IMR-90 (cell line): ENCODE data around the gene TMPRSS6. TPM values are rescaled to one million over a fixed set of nuclear protein-coding genes. Genes with fewer than 3 reads are reported as not detected.
A peak's percentile ranks its signal among the peaks of the same experiment; 100 is the strongest.

ENCODE experiments used
- ATAC-seq: fragments of 200-7000 bp; cut with Tn5 transposase; 2 replicates; pipeline ENCODE4 v1.9.1; 2020; ENCODE audit warnings: low read depth, mild to moderate bottlenecking, moderate library complexity
- BruUV-seq: library from RNA; stranded (reverse); fragments of 400-500 nt; replicated peaks from 2 replicates; lab custom pipeline; 2021; lab: Mats Ljungman, UMichigan
- CTCF ChIA-PET: fragments of 300-600 bp; formaldehyde crosslinking; extraction: SDS; loops from one replicate; lab custom pipeline; 2021; ENCODE audit warnings: antibody characterized with exemption; lab: Yijun Ruan, JAX
- POLR2A ChIA-PET: fragments of 300-600 bp; sonication (Branson Sonifier 250); formaldehyde crosslinking; loops from one replicate; lab custom pipeline; 2022; ENCODE audit warnings: antibody characterized with exemption; ENCODE audit not compliant: unreplicated experiment; lab: Charles Lee
- DNase-seq: peaks from one replicate; pipeline ENCODE4 v3.0.0; 2013
- H2AFZ ChIP-seq: replicated peaks from 2 replicates; pipeline ENCODE3; 2013; ENCODE audit warnings: low read length, mild to moderate bottlenecking; ENCODE audit not compliant: poor library complexity
- H2AK5ac ChIP-seq: 2 replicates; pipeline ENCODE4 v1.6.1; 2013; ENCODE audit warnings: low read depth, low read length, inconsistent platforms
- H2AK9ac ChIP-seq: replicated peaks from 2 replicates; pipeline ENCODE3; 2013; ENCODE audit warnings: mild to moderate bottlenecking, low read depth, low read length, moderate library complexity; ENCODE audit not compliant: poor library complexity
- H2BK120ac ChIP-seq: 2 replicates; pipeline ENCODE4 v1.6.1; 2013; ENCODE audit warnings: low read depth, low read length, inconsistent platforms
- H2BK15ac ChIP-seq: 3 replicates; pipeline ENCODE4 v1.6.1; 2013; ENCODE audit warnings: low read depth, low read length, inconsistent platforms
- H2BK20ac ChIP-seq: 2 replicates; pipeline ENCODE4 v1.6.1; 2013; ENCODE audit warnings: low read depth, mild to moderate bottlenecking, inconsistent platforms, low read length, moderate library complexity
- H2BK5ac ChIP-seq: 2 replicates; pipeline ENCODE4 v1.6.1; 2013; ENCODE audit warnings: mild to moderate bottlenecking, low read depth, low read length, inconsistent platforms; ENCODE audit not compliant: poor library complexity, severe bottlenecking
- H3K14ac ChIP-seq: replicated peaks from 2 replicates; pipeline ENCODE4 v1.6.1; 2013; ENCODE audit warnings: low read depth, low read length, inconsistent platforms
- H3K18ac ChIP-seq: 2 replicates; pipeline ENCODE4 v1.6.1; 2013; ENCODE audit warnings: low read depth, low read length, control low read depth
- H3K23ac ChIP-seq: 2 replicates; pipeline ENCODE4 v1.6.1; 2013; ENCODE audit warnings: low read depth, low read length, inconsistent platforms
- H3K27ac ChIP-seq: 2 replicates; pipeline ENCODE4 v1.5.1; 2013; ENCODE audit warnings: mild to moderate bottlenecking, control low read depth, low read length; ENCODE audit not compliant: insufficient read depth
- H3K27me3 ChIP-seq: 2 replicates; pipeline ENCODE4 v1.6.1; 2013; ENCODE audit warnings: low read length; ENCODE audit not compliant: control insufficient read depth, insufficient read depth
- H3K36me3 ChIP-seq: 2 replicates; pipeline ENCODE4 v1.6.1; 2013; ENCODE audit warnings: low read length, mixed read lengths; ENCODE audit not compliant: control insufficient read depth, insufficient read depth
- H3K4ac ChIP-seq: 2 replicates; pipeline ENCODE4 v1.6.1; 2013; ENCODE audit warnings: low read depth, low read length, inconsistent platforms
- H3K4me1 ChIP-seq: 2 replicates; pipeline ENCODE4 v1.6.1; 2013; ENCODE audit warnings: low read length, mixed read lengths; ENCODE audit not compliant: control insufficient read depth, insufficient read depth
- H3K4me2 ChIP-seq: 2 replicates; pipeline ENCODE4 v1.6.1; 2013; ENCODE audit warnings: low read depth, mild to moderate bottlenecking, control low read depth, low read length, moderate library complexity
- H3K4me3 ChIP-seq: 2 replicates; pipeline ENCODE4 v1.5.1; 2013; ENCODE audit warnings: low read depth, mild to moderate bottlenecking, control low read depth, low read length, moderate library complexity; ENCODE audit not compliant: insufficient read depth
- H3K56ac ChIP-seq: 2 replicates; pipeline ENCODE4 v1.6.1; 2013; ENCODE audit warnings: low read length, inconsistent platforms; ENCODE audit not compliant: insufficient read depth; ENCODE audit errors: extremely low read depth
- H3K79me1 ChIP-seq, 2 experiments: 2 replicates each; pipeline ENCODE4 v1.6.1; 2013; ENCODE audit warnings: low read length in 2 of 2, inconsistent platforms in 1 of 2, low read depth in 1 of 2
- H3K9ac ChIP-seq: 2 replicates; pipeline ENCODE4 v1.6.1; 2013; ENCODE audit warnings: low read depth, low read length, control low read depth
- H3K9me1 ChIP-seq: 2 replicates; pipeline ENCODE4 v1.6.1; 2013; ENCODE audit warnings: low read length, inconsistent platforms; ENCODE audit not compliant: insufficient read depth
- H3K9me3 ChIP-seq: 2 replicates; pipeline ENCODE4 v1.6.1; 2013; ENCODE audit warnings: low read length; ENCODE audit not compliant: control insufficient read depth, insufficient read depth
- H4K20me1 ChIP-seq: 2 replicates; pipeline ENCODE4 v1.6.1; 2013; ENCODE audit warnings: low read length, inconsistent platforms; ENCODE audit not compliant: insufficient read depth
- H4K5ac ChIP-seq: 2 replicates; pipeline ENCODE4 v1.6.1; 2013; ENCODE audit warnings: mild to moderate bottlenecking, low read depth, low read length, control low read depth
- H4K8ac ChIP-seq, 2 experiments: 2 replicates each; pipeline ENCODE4 v1.6.1; 2013; ENCODE audit warnings: low read depth in 2 of 2, low read length in 2 of 2, control low read depth in 1 of 2, inconsistent platforms in 1 of 2
- H4K91ac ChIP-seq: 2 replicates; pipeline ENCODE4 v1.6.1; 2013; ENCODE audit warnings: low read depth, low read length, inconsistent platforms; ENCODE audit not compliant: insufficient read depth
- BHLHE40 ChIP-seq: fragments of 150-350 bp; IDR thresholded peaks from 2 replicates; pipeline ENCODE4 v1.6.1; 2016; ENCODE audit warnings: mild to moderate bottlenecking, low read depth, low read length
- CHD1 ChIP-seq: IDR thresholded peaks from 2 replicates; pipeline ENCODE4 v1.6.1; 2012; ENCODE audit warnings: low read depth, low read length, improper control_type of control experiment
- FOS ChIP-seq: fragments of 150-350 bp; IDR thresholded peaks from 2 replicates; pipeline ENCODE4 v1.6.1; 2016; ENCODE audit warnings: low read depth, low read length
- MAFK ChIP-seq: IDR thresholded peaks from 2 replicates; pipeline ENCODE4 v1.6.1; 2012; ENCODE audit warnings: low read depth, low read length, improper control_type of control experiment
- MAZ ChIP-seq: IDR thresholded peaks from 2 replicates; pipeline ENCODE4 v1.6.1; 2012; ENCODE audit warnings: low read depth, mild to moderate bottlenecking, low read length, improper control_type of control experiment, moderate library complexity, borderline replicate concordance
- MXI1 ChIP-seq: IDR thresholded peaks from 2 replicates; pipeline ENCODE4 v1.6.1; 2012; ENCODE audit warnings: low read depth, mild to moderate bottlenecking, low read length, moderate library complexity, borderline replicate concordance
- NFE2L2 ChIP-seq: fragments of 150-350 bp; IDR thresholded peaks from 2 replicates; pipeline ENCODE4 v1.6.1; 2016; ENCODE audit warnings: low read depth, mild to moderate bottlenecking, low read length
- POLR2A ChIP-seq: IDR thresholded peaks from 2 replicates; pipeline ENCODE4 v1.6.1; 2012; ENCODE audit warnings: mild to moderate bottlenecking, low read depth, low read length
- RAD21 ChIP-seq: IDR thresholded peaks from 2 replicates; pipeline ENCODE4 v1.6.1; 2012; ENCODE audit warnings: low read length, improper control_type of control experiment
- RFX5 ChIP-seq: IDR thresholded peaks from 2 replicates; pipeline ENCODE4 v1.8.0; 2012; ENCODE audit warnings: low read depth, mild to moderate bottlenecking, low read length, moderate library complexity
- WGBS, 2 experiments: methylation state at CpG; one replicate each; pipeline versions ENCODE4 v1.1.5 to v1.1.7; 2013; ENCODE audit warnings: missing lambda C conversion rate in 2 of 2; ENCODE audit not compliant: insufficient read length in 1 of 2; ENCODE audit errors: extremely low coverage in 2 of 2; 5-methylcytosine and 5-hydroxymethylcytosine counted together
- dilution Hi-C: fragments of 300-500 bp; cut with HindIII; formaldehyde crosslinking; loops from one replicate; pipeline ENCODE4 v1.14.3; 2018; ENCODE audit warnings: low sequenced_read_pairs; ENCODE audit not compliant: unreplicated experiment
- in situ Hi-C: fragments of 300-500 bp; cut with MboI; formaldehyde crosslinking; loops from 3 replicates; pipeline ENCODE4 v1.14.3; 2019; ENCODE audit warnings: low sequenced_read_pairs, inconsistent platforms, mixed read lengths
- intact Hi-C: fragments of 100-400 bp; cut with micrococcal nuclease; formaldehyde crosslinking; loops from 2 replicates; pipeline ENCODE4 v1.10.0; 2022
- polyA plus RNA-seq, 3 experiments: library from polyadenylated mRNA; depleted of rRNA; stranded (reverse); fragments of >200 nt; gene quantifications; 2 replicates each; pipeline ENCODE4 v1.2.3, GENCODE V29; 2012; ENCODE audit warnings: low replicate concordance in 1 of 3
- total RNA-seq: library from RNA; depleted of rRNA; stranded (reverse); fragments of >200 nt; gene quantifications from 2 replicates; pipeline ENCODE4 v1.2.3, GENCODE V29; 2012
- TF ChIP-seq, protein P1 (sequence below): fragments of 150-350 bp; IDR thresholded peaks from 2 replicates; pipeline ENCODE4 v1.6.1; 2016; ENCODE audit warnings: low read depth, mild to moderate bottlenecking, low read length, moderate library complexity, borderline replicate concordance
- TF ChIP-seq, protein P2 (sequence below): fragments of 150-350 bp; IDR thresholded peaks from 2 replicates; pipeline ENCODE4 v1.6.1; 2017; ENCODE audit warnings: mild to moderate bottlenecking, antibody characterized with exemption, low read length, low read depth
- TF ChIP-seq, protein P3 (sequence below): conservative IDR thresholded peaks from 2 replicates; pipeline ENCODE4 v1.5.1; 2012; ENCODE audit warnings: mild to moderate bottlenecking, low read depth, low read length, improper control_type of control experiment

TMPRSS6 gene
- total and polyA plus RNA-seq, 2 of the 4 experiments (the other 2 are of a cell fraction): not detected

DNA sequence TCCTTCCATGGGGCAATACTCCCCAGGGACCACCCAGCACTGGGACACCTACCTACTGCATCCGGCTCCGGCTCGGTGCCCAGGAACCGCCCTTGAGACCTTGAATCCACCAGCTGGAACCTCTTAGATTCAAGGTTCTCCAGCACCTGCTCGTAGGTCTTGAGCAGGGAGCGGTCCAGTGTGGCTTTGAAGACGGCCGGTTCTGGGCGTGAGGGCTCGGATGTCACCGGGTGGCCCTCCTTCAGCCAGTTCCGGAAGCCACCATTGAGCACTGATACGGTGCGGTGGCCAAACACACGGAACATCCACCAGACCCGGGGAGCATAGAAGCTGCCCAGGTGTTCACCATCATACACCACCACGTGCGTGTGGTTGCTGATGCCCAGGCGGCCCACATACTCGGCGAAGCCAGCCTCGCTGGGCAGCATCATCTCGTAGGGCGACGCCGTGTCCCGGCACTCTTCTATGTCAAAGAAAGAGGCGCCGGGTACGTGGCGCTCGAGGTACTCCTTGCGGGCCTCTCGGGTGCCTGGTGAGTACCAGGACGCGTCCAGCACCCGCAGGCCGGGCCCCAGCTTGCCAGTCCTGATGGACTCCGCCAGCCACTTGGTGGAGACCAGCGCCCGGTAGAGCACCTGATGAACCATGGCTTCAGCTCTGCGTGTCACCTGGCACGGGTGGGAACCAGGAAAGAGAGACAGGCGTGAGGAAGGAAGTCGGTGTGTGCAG is 91.3 kb downstream of the TMPRSS6 start:
- H3K9ac ChIP-seq: peak overlapping the region; percentile 44
- peak overlapping the region; percentile 68 for H2AK9ac ChIP-seq
- no peak overlapping the region for H3K56ac ChIP-seq
- H3K36me3 ChIP-seq: peaks cover 12% of the 10 kb centered on the region
- CTCF ChIA-PET: no interaction called here
- dilution Hi-C loops (no loop called here), intact Hi-C loops (no loop called here), in situ Hi-C loops (no loop called here)
- peak overlapping the region; percentile 25 for H2BK5ac ChIP-seq
- peak overlapping the region; percentile 54 for H3K27ac ChIP-seq
- BruUV-seq: no TSS peak
- H3K9me1 ChIP-seq: peaks cover 5% of the 10 kb centered on the region; the same call in 1 of the 2 replicates
- H2AK5ac ChIP-seq: peak overlapping the region; percentile 85; the same call in 1 of the 2 replicates
- WGBS, 2 experiments: 62% methylated on average over 17 of the region's 45 CpGs; no CpG with 5 or more reads in 1 of the 2 experiments
- H3K4me1 ChIP-seq: peaks cover 7% of the 10 kb centered on the region
- H4K91ac ChIP-seq: peak overlapping the region; percentile 39; the same call in 1 of the 2 replicates
- ATAC-seq (no peak), DNase-seq (no peak)
- H4K20me1 ChIP-seq: peaks cover 24% of the 10 kb centered on the region
- peak overlapping the region; percentile 10; the same call in 1 of the 2 replicates for H3K4ac ChIP-seq
- H4K8ac ChIP-seq: peak overlapping the region in 1 of 2 experiments; percentile 71; a peak in 1 of 4 replicates
- peak overlapping the region; percentile 93 for H2AFZ ChIP-seq
- no peak overlapping the region for H2BK15ac ChIP-seq
- H3K14ac ChIP-seq: no peak overlapping the region
- H3K18ac ChIP-seq: no peak overlapping the region
- TF ChIP-seq MXI1 (no peak), BHLHE40 (no peak), MAFK (no peak), NFE2L2 (no peak), RAD21 (no peak), MAZ (no peak), CHD1 (no peak), POLR2A (no peak), RFX5 (no peak), FOS (no peak)
- TF ChIP-seq, protein P1, sequence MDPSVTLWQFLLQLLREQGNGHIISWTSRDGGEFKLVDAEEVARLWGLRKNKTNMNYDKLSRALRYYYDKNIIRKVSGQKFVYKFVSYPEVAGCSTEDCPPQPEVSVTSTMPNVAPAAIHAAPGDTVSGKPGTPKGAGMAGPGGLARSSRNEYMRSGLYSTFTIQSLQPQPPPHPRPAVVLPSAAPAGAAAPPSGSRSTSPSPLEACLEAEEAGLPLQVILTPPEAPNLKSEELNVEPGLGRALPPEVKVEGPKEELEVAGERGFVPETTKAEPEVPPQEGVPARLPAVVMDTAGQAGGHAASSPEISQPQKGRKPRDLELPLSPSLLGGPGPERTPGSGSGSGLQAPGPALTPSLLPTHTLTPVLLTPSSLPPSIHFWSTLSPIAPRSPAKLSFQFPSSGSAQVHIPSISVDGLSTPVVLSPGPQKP: no peak
- TF ChIP-seq, protein P2, sequence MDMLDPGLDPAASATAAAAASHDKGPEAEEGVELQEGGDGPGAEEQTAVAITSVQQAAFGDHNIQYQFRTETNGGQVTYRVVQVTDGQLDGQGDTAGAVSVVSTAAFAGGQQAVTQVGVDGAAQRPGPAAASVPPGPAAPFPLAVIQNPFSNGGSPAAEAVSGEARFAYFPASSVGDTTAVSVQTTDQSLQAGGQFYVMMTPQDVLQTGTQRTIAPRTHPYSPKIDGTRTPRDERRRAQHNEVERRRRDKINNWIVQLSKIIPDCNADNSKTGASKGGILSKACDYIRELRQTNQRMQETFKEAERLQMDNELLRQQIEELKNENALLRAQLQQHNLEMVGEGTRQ: no peak
- TF ChIP-seq, protein P3, sequence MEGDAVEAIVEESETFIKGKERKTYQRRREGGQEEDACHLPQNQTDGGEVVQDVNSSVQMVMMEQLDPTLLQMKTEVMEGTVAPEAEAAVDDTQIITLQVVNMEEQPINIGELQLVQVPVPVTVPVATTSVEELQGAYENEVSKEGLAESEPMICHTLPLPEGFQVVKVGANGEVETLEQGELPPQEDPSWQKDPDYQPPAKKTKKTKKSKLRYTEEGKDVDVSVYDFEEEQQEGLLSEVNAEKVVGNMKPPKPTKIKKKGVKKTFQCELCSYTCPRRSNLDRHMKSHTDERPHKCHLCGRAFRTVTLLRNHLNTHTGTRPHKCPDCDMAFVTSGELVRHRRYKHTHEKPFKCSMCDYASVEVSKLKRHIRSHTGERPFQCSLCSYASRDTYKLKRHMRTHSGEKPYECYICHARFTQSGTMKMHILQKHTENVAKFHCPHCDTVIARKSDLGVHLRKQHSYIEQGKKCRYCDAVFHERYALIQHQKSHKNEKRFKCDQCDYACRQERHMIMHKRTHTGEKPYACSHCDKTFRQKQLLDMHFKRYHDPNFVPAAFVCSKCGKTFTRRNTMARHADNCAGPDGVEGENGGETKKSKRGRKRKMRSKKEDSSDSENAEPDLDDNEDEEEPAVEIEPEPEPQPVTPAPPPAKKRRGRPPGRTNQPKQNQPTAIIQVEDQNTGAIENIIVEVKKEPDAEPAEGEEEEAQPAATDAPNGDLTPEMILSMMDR: no peak
- POLR2A ChIA-PET: interaction anchor here (0.5 kb wide), 1 partner anchor 604 kb away, joined by 4 read pairs; no protein-coding TSS in a partner anchor
- no peak overlapping the region for H3K23ac ChIP-seq
- H3K4me3 ChIP-seq: peak overlapping the region; percentile 80
- H3K9me3 ChIP-seq: no peaks in the 10 kb centered on the region
- H2BK120ac ChIP-seq: no peak overlapping the region
- peaks cover 15 to 57% of the 10 kb centered on the region in 2 experiments for H3K79me1 ChIP-seq
- H3K27me3 ChIP-seq: no peaks in the 10 kb centered on the region
- H3K4me2 ChIP-seq: peak overlapping the region; percentile 93
- no peak overlapping the region for H4K5ac ChIP-seq
- H2BK20ac ChIP-seq: no peak overlapping the region
